Fibroblast of lung (primary cell): ENCODE measurements around the gene AGBL1. TPM values are rescaled to one million over a fixed set of nuclear protein-coding genes. Genes with fewer than 3 reads are reported as not detected.

ENCODE experiments used
- DNase-seq, 2 donors: peaks; one replicate each; pipeline versions ENCODE4 v3.0.0 to v3.0.0-alpha.2; 2010; ENCODE audit warnings: low read depth in 2 of 2
- H2AFZ ChIP-seq: 2 replicates; pipeline ENCODE4 v1.5.1; 2012; ENCODE audit warnings: low read length, control low read depth, inconsistent platforms
- H3K27ac ChIP-seq: 2 replicates; pipeline ENCODE4 v1.5.1; 2011; ENCODE audit warnings: low read length, control low read depth; ENCODE audit not compliant: insufficient read depth
- H3K27me3 ChIP-seq: 2 replicates; pipeline ENCODE4 v1.5.1; 2011; ENCODE audit warnings: mild to moderate bottlenecking, low read length; ENCODE audit not compliant: control insufficient read depth, insufficient read depth
- H3K36me3 ChIP-seq: 2 replicates; pipeline ENCODE4 v1.5.1; 2011; ENCODE audit warnings: low read length; ENCODE audit not compliant: control insufficient read depth, insufficient read depth
- H3K4me1 ChIP-seq: 2 replicates; pipeline ENCODE4 v1.5.1; 2011; ENCODE audit warnings: low read length; ENCODE audit not compliant: control insufficient read depth, insufficient read depth; ENCODE audit errors: extremely low read depth
- H3K4me2 ChIP-seq: 2 replicates; pipeline ENCODE4 v1.5.1; 2011; ENCODE audit warnings: low read length, control low read depth; ENCODE audit not compliant: insufficient read depth; ENCODE audit errors: extremely low read depth
- H3K4me3 ChIP-seq, 4 experiments: fragments of 200-600 bp in 1 of 4; sonication (generic) in 1 of 4; replicated peaks in 1 of 4; 2 replicates each; pipeline ENCODE4 v1.5.1; 2011 to 2016; ENCODE audit warnings: low read length in 4 of 4, low read depth in 3 of 4, mild to moderate bottlenecking in 3 of 4, control low read depth in 2 of 4, inconsistent platforms in 1 of 4, mixed read lengths in 1 of 4; ENCODE audit not compliant: insufficient read depth in 1 of 4; ENCODE audit errors: control extremely low read depth in 1 of 4
- H3K79me2 ChIP-seq: 2 replicates; pipeline ENCODE4 v1.5.1; 2012; ENCODE audit warnings: mild to moderate bottlenecking, low read length, inconsistent platforms; ENCODE audit not compliant: control insufficient read depth, insufficient read depth
- H3K9ac ChIP-seq: 2 replicates; pipeline ENCODE4 v1.5.1; 2011; ENCODE audit warnings: mild to moderate bottlenecking, low read length, control low read depth; ENCODE audit not compliant: insufficient read depth
- H3K9me3 ChIP-seq: 2 replicates; pipeline ENCODE4 v1.5.1; 2012; ENCODE audit warnings: low read depth, low read length; ENCODE audit not compliant: control insufficient read depth, insufficient read depth
- H4K20me1 ChIP-seq: 2 replicates; pipeline ENCODE4 v1.5.1; 2011; ENCODE audit warnings: low read length; ENCODE audit not compliant: control insufficient read depth, insufficient read depth; ENCODE audit errors: extremely low read depth
- EZH2 ChIP-seq: IDR thresholded peaks from 2 replicates; pipeline ENCODE4 v1.5.1; 2012; ENCODE audit warnings: low read length, control low read depth, mild to moderate bottlenecking; ENCODE audit errors: missing control alignments
- polyA plus RNA-seq, 2 donors: library from polyadenylated mRNA; depleted of rRNA in 1 of 2; stranded (reverse) in 1 of 2; unstranded in 1 of 2; fragments of >200 nt; gene quantifications; 2 replicates each; pipeline ENCODE4 v1.2.1, GENCODE V29; 2011 to 2012; ENCODE audit warnings: missing spikeins in 1 of 2
- total RNA-seq: library from RNA; depleted of rRNA; stranded (reverse); fragments of >200 nt; gene quantifications from 2 replicates; pipeline ENCODE4 v1.2.1, GENCODE V29; 2014
- TF ChIP-seq, protein P1 (sequence below), 2 donors: IDR thresholded peaks in 1 of 2; conservative IDR thresholded peaks in 1 of 2; 1 replicate in 1 of 2; 2 replicates in 1 of 2; pipeline ENCODE4 v1.5.1; 2011 to 2012; ENCODE audit warnings: low read length in 2 of 2, control low read depth in 1 of 2, inconsistent platforms in 1 of 2, low read depth in 1 of 2, mild to moderate bottlenecking in 1 of 2

AGBL1 gene
- total and polyA plus RNA-seq, 2 donors (not counting 1 experiment from before 2014, with no cell fraction given): not detected

DNA sequence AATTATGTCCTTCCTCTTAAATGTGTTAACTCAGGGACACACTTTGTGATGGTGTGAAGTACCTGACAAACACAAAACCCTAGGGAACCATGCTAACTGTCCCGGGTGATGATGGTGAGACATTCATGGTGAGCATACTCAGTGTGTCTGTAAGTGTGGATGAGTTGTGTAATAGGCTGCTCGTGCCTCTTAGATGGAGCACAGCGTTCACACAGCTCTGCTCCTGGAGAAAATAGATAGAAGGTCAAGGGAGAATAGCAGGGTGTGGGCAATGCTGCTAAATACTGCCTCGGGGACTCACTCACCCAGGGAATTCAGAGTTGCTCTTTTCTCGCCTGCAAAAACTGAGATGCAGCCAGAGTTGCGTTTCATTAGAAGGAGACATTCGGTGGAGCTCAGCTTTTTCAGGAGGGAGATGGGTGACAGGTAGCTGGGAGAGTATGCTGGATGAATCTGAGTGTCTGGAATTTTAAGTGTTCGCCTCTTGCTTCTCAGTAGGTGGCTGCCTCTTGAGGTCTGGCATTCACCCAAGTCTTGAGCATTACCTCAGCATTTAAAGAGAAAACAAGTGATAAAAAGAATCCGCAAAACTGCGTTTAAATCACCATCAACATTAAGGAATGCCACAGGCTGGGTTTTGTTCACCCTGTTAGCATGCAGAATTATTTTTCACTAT, 813.2 kb downstream of the AGBL1 start:
- Histone ChIP-seq H3K27ac (no peak overlapping the region), H4K20me1 (no peaks in the 10 kb centered on the region), H3K27me3 (no peaks in the 10 kb centered on the region), H2AFZ (no peak overlapping the region), H3K4me1 (no peaks in the 10 kb centered on the region), H3K36me3 (no peaks in the 10 kb centered on the region), H3K4me3 (no peak overlapping the region), H3K4me2 (no peak overlapping the region), H3K9me3 (no peaks in the 10 kb centered on the region), H3K79me2 (no peaks in the 10 kb centered on the region), H3K9ac (no peak overlapping the region)
- TF ChIP-seq, protein P1, sequence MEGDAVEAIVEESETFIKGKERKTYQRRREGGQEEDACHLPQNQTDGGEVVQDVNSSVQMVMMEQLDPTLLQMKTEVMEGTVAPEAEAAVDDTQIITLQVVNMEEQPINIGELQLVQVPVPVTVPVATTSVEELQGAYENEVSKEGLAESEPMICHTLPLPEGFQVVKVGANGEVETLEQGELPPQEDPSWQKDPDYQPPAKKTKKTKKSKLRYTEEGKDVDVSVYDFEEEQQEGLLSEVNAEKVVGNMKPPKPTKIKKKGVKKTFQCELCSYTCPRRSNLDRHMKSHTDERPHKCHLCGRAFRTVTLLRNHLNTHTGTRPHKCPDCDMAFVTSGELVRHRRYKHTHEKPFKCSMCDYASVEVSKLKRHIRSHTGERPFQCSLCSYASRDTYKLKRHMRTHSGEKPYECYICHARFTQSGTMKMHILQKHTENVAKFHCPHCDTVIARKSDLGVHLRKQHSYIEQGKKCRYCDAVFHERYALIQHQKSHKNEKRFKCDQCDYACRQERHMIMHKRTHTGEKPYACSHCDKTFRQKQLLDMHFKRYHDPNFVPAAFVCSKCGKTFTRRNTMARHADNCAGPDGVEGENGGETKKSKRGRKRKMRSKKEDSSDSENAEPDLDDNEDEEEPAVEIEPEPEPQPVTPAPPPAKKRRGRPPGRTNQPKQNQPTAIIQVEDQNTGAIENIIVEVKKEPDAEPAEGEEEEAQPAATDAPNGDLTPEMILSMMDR (conservative IDR thresholded peaks at IDR 0.05 in 1 of 2, IDR thresholded peaks at IDR 0.05 in 1 of 2; ENCODE audit: low read depth in 1 of 2, low read length in 2 of 2): no peak
- TF ChIP-seq EZH2: no peak
- peak in 1 of 2 donors; percentile 97 for DNase-seq

DNA sequence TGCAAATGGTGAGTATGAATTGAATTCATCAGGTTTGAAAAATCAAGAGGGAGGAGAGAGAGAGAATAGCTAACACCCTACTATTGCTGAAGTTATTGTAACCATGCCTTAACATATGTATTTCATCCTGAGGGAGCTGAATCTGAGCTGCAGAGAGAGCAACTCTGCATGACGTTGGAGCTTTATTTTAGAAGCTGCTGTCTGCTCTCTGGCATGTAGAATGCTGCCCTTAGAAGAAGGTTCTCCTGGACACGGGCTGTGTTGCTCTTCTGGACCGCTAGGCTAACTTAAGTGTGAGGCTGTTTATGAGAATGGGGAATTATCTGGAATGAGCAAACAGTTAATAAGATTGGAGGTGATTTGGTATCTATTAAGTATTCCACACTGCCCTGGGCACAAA, 814.6 kb downstream of the AGBL1 start:
- no peaks in the 10 kb centered on the region for H3K9me3 ChIP-seq
- H3K9ac ChIP-seq: no peak overlapping the region
- no peak overlapping the region for H3K4me2 ChIP-seq
- H3K36me3 ChIP-seq: no peaks in the 10 kb centered on the region
- no peak for DNase-seq
- no peaks in the 10 kb centered on the region for H3K4me1 ChIP-seq
- H3K79me2 ChIP-seq: no peaks in the 10 kb centered on the region
- H2AFZ ChIP-seq: no peak overlapping the region
- H3K4me3 ChIP-seq: no peak overlapping the region
- no peaks in the 10 kb centered on the region for H4K20me1 ChIP-seq
- TF ChIP-seq EZH2: no peak
- TF ChIP-seq, protein P1 (conservative IDR thresholded peaks at IDR 0.05 in 1 of 2, IDR thresholded peaks at IDR 0.05 in 1 of 2; ENCODE audit: low read depth in 1 of 2, low read length in 2 of 2): no peak
- H3K27ac ChIP-seq: no peak overlapping the region
- H3K27me3 ChIP-seq: no peaks in the 10 kb centered on the region

DNA sequence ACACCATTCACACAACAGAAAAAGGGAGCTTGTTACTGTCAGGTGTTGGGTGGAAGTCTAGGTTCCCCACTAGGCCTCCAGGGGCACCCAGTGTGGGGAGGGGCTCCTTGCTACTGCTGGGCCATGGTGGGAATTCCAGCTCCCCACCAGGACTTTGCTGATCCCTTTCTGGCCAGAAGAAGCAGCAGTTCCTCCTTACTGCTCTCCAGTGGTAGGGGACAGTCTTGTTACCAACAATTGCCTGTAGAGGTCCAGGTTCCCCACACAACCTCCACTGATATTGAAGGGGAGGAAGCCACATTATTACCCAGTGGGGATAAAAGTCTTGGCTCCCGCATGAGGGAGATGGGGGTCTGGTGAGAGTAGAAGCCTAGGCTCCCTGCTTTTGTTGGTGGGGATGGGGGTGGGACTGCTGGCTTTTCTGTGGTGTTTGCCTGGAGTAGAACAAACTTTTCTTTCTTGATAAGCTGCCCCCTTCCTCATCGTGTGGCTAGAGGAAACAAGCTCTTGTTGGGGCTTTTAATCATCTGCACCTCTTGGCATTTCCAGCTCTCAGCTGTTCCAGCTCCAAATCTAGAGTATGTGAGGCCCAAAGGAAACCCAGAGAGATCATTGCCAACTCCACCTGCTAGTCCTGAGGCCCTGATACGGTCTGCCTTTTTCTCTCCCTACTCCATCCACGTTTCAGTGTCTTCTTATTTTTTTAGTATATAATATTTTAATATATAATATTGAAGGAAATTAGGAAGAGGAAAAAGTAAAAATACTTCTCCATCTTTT, 824.2 kb downstream of the AGBL1 start:
- TF ChIP-seq, protein P1 (conservative IDR thresholded peaks at IDR 0.05 in 1 of 2, IDR thresholded peaks at IDR 0.05 in 1 of 2; ENCODE audit: low read depth in 1 of 2, low read length in 2 of 2): no peak
- no peak for TF ChIP-seq EZH2
- Histone ChIP-seq H3K4me3 (no peak overlapping the region), H3K9ac (no peak overlapping the region), H3K4me1 (no peaks in the 10 kb centered on the region), H3K79me2 (no peaks in the 10 kb centered on the region), H2AFZ (no peak overlapping the region), H3K27ac (no peak overlapping the region), H3K27me3 (no peaks in the 10 kb centered on the region), H4K20me1 (no peaks in the 10 kb centered on the region), H3K36me3 (no peaks in the 10 kb centered on the region), H3K4me2 (no peak overlapping the region), H3K9me3 (no peaks in the 10 kb centered on the region)
- DNase-seq: no peak
